Neural cell (in vitro differentiated cells): ENCODE results near the gene SPECC1L. TPM values are rescaled to one million over a fixed set of nuclear protein-coding genes. Genes with fewer than 3 reads are reported as not detected.

ENCODE experiments used
- H2AFZ ChIP-seq: fragments of 200-600, 300-800 bp; sonication (generic), shearing (Covaris generic); 2 replicates; pipeline ENCODE4 v1.6.0; 2014; ENCODE audit warnings: low read depth, mild to moderate bottlenecking, antibody characterized with exemption, low read length, moderate library complexity
- H3F3A ChIP-seq: fragments of 200-600 bp; shearing (Covaris generic); 2 replicates; pipeline ENCODE4 v1.6.1; 2016; ENCODE audit warnings: mild to moderate bottlenecking, moderate library complexity, mixed read lengths, antibody characterized with exemption, low read length; ENCODE audit not compliant: insufficient read depth, poor library complexity, severe bottlenecking
- H3K27ac ChIP-seq: fragments of 200-600, 300-800 bp; sonication (generic), shearing (Covaris generic); 2 replicates; pipeline ENCODE4 v1.5.1; 2014; ENCODE audit warnings: mild to moderate bottlenecking, low read length, moderate library complexity
- H3K27me3 ChIP-seq: fragments of 300-800, 200-600 bp; sonication (generic), shearing (Covaris generic); 2 replicates; pipeline ENCODE4 v1.6.0; 2014; ENCODE audit warnings: mild to moderate bottlenecking, low read depth, low read length, moderate library complexity; ENCODE audit not compliant: insufficient read depth
- H3K36me3 ChIP-seq: fragments of 300-800, 200-600 bp; sonication (generic), shearing (Covaris generic); 2 replicates; pipeline ENCODE4 v1.5.1; 2014; ENCODE audit warnings: mild to moderate bottlenecking, antibody characterized with exemption, low read length, moderate library complexity; ENCODE audit not compliant: insufficient read depth
- H3K4me2 ChIP-seq: fragments of 300-800, 200-600 bp; sonication (generic), shearing (Covaris generic); 2 replicates; pipeline ENCODE4 v1.6.0; 2014; ENCODE audit warnings: mild to moderate bottlenecking, low read length
- H3K4me3 ChIP-seq: fragments of 300-800, 200-600 bp; sonication (generic), shearing (Covaris generic); 2 replicates; pipeline ENCODE4 v1.5.1; 2014; ENCODE audit warnings: mild to moderate bottlenecking, low read length, moderate library complexity
- H3K79me2 ChIP-seq: fragments of 200-600 bp; shearing (Covaris generic); replicated peaks from 2 replicates; pipeline ENCODE4 v1.6.0; 2014; ENCODE audit warnings: mild to moderate bottlenecking, low read length, moderate library complexity; ENCODE audit not compliant: insufficient read depth
- H3K9ac ChIP-seq: fragments of 300-800, 200-600 bp; sonication (generic), shearing (Covaris generic); 2 replicates; pipeline ENCODE4 v1.6.1; 2016; ENCODE audit warnings: mild to moderate bottlenecking, low read length, mixed read lengths
- H3K9me2 ChIP-seq: fragments of 200-600 bp; shearing (Covaris generic); 2 replicates; pipeline ENCODE4 v1.6.1; 2016; ENCODE audit warnings: mild to moderate bottlenecking, low read length, mixed read lengths; ENCODE audit not compliant: insufficient read depth
- H3K9me3 ChIP-seq: fragments of 200-600, 300-800 bp; sonication (generic), shearing (Covaris generic); 2 replicates; pipeline ENCODE4 v1.6.1; 2016; ENCODE audit warnings: mild to moderate bottlenecking, mixed run types, low read length, moderate library complexity, mixed read lengths
- H4K20me1 ChIP-seq: fragments of 200-600 bp; shearing (Covaris generic); 2 replicates; pipeline ENCODE4 v1.6.1; 2016; ENCODE audit warnings: mild to moderate bottlenecking, mixed run types; ENCODE audit not compliant: insufficient read depth
- CTCF ChIP-seq: fragments of 450-650 bp; IDR thresholded peaks from 2 replicates; pipeline ENCODE4 v1.5.1; 2014; ENCODE audit warnings: antibody characterized with exemption, mild to moderate bottlenecking, moderate library complexity; ENCODE audit not compliant: poor library complexity, severe bottlenecking
- EP300 ChIP-seq: fragments of 450-650 bp; conservative IDR thresholded peaks from 2 replicates; pipeline ENCODE4 v1.6.1; 2014; ENCODE audit warnings: antibody characterized with exemption, mild to moderate bottlenecking, moderate library complexity; ENCODE audit not compliant: poor library complexity, severe bottlenecking
- EZH2 ChIP-seq: fragments of 200-600, 300-800 bp; shearing (Covaris generic), sonication (generic); IDR thresholded peaks from 2 replicates; pipeline ENCODE4 v1.6.1; 2014; ENCODE audit warnings: antibody characterized with exemption, low read length, borderline replicate concordance, mild to moderate bottlenecking; ENCODE audit not compliant: insufficient read depth, poor library complexity, severe bottlenecking
- MXI1 ChIP-seq: fragments of 450-650 bp; conservative IDR thresholded peaks from 2 replicates; pipeline ENCODE4 v1.6.1; 2014; ENCODE audit warnings: antibody characterized with exemption, mild to moderate bottlenecking; ENCODE audit not compliant: poor library complexity, severe bottlenecking
- POLR2AphosphoS5 ChIP-seq: IDR thresholded peaks from 2 replicates; pipeline ENCODE4 v1.6.1; 2012
- RAD21 ChIP-seq: fragments of 450-650 bp; conservative IDR thresholded peaks from 2 replicates; pipeline ENCODE4 v1.6.1; 2014; ENCODE audit warnings: antibody characterized with exemption, mild to moderate bottlenecking, moderate library complexity
- REST ChIP-seq: IDR thresholded peaks from 2 replicates; pipeline ENCODE4 v1.6.1; 2012; ENCODE audit warnings: borderline replicate concordance
- SMC3 ChIP-seq: fragments of 450-650 bp; conservative IDR thresholded peaks from 2 replicates; pipeline ENCODE4 v1.6.1; 2014; ENCODE audit warnings: antibody characterized with exemption, mild to moderate bottlenecking, moderate library complexity; ENCODE audit not compliant: poor library complexity
- TAF1 ChIP-seq: IDR thresholded peaks from 2 replicates; pipeline ENCODE4 v1.6.1; 2012; ENCODE audit warnings: low read depth
- polyA plus RNA-seq: library from polyadenylated mRNA; depleted of rRNA; stranded (reverse); fragments of >200 nt; gene quantifications from 2 replicates; pipeline ENCODE4 v1.2.3, GENCODE V29; 2014

SPECC1L gene
- polyA plus RNA-seq, 1 donor from 2014 or later: 27.1 TPM

GRCh38 chr22:24418786-24419474 is 148.3 kb downstream of the SPECC1L start:
- Histone ChIP-seq H3K36me3 (no peaks in the 10 kb centered on the region), H4K20me1 (no peaks in the 10 kb centered on the region), H3K9me2 (no peaks in the 10 kb centered on the region), H2AFZ (no peak overlapping the region), H3K79me2 (no peaks in the 10 kb centered on the region), H3K9ac (no peak overlapping the region), H3F3A (no peaks in the 10 kb centered on the region), H3K9me3 (no peaks in the 10 kb centered on the region), H3K4me2 (no peak overlapping the region), H3K27ac (no peak overlapping the region), H3K4me3 (no peak overlapping the region), H3K27me3 (peaks cover 4% of the 10 kb centered on the region)
- TF ChIP-seq CTCF (no peak), SMC3 (no peak), MXI1 (no peak), POLR2AphosphoS5 (no peak), TAF1 (no peak), RAD21 (no peak), REST (no peak), EP300 (no peak), EZH2 (no peak)

- no peaks in the 10 kb centered on the region for H3F3A ChIP-seq
- TF ChIP-seq CTCF (no peak), POLR2AphosphoS5 (no peak), EP300 (no peak), TAF1 (no peak), RAD21 (no peak), EZH2 (no peak), REST (no peak), MXI1 (no peak), SMC3 (no peak)
- peaks cover 10% of the 10 kb centered on the region for H3K27me3 ChIP-seq
- H3K9me3 ChIP-seq: no peaks in the 10 kb centered on the region
- H3K36me3 ChIP-seq: no peaks in the 10 kb centered on the region
- H3K27ac ChIP-seq: no peak overlapping the region
- no peaks in the 10 kb centered on the region for H3K9me2 ChIP-seq
- no peaks in the 10 kb centered on the region for H3K79me2 ChIP-seq
- H3K4me3 ChIP-seq: no peak overlapping the region
- H3K9ac ChIP-seq: no peak overlapping the region
- no peak overlapping the region for H3K4me2 ChIP-seq
- no peaks in the 10 kb centered on the region for H4K20me1 ChIP-seq
- H2AFZ ChIP-seq: no peak overlapping the region
Observed at GRCh38 chr22:24419475-24419850, 148.8 kb downstream of the SPECC1L start.
